ENCODE results near the gene GSS.

GRCh38 chr20:34993941-34994508 is 38.4 kb upstream of the GSS start:
- TF ChIP-seq CTCF (IDR thresholded peaks at IDR 0.05 in 4 of 5, conservative IDR thresholded peaks at IDR 0.05 in 1 of 5): no peak
- TF ChIP-seq POLR2A (IDR thresholded peaks at IDR 0.05): no peak
